ENCODE measurements around the gene EYS.

The EYS gene

DNA sequence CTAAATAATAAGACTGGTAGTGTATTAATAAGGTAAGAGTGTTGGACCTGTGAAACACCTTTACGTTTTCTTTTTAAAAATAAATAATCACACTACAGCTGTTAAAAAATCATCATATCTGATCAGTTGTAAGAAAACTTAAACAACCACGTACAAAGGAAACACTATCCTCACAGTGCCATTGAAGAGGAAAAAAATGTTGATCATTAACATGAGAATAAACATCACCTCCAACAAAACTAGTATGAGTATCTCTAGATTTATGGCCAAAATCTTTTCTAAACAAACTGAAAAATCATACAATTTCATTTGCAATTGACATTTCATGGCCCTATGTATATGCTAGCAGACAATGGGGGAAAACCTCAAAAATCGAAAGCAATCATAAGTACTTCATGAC, 590 bp downstream of the EYS start:
- ATAC-seq: no peak
- TF ChIP-seq ZNF70 (CRISPR knock-in tag; IDR thresholded peaks at IDR 0.05) (no peak), ZC3H10 (CRISPR knock-in tag; IDR thresholded peaks at IDR 0.05) (no peak), SNAI2 (CRISPR knock-in tag; IDR thresholded peaks at IDR 0.05) (no peak), PPARA (CRISPR knock-in tag; IDR thresholded peaks at IDR 0.05; ENCODE audit: borderline replicate concordance) (no peak), TOX (CRISPR knock-in tag; IDR thresholded peaks at IDR 0.05; ENCODE audit: borderline replicate concordance) (no peak), ZFP30 (CRISPR knock-in tag; IDR thresholded peaks at IDR 0.05) (no peak), ARNTL (CRISPR knock-in tag; IDR thresholded peaks at IDR 0.05; ENCODE audit: borderline replicate concordance, low read depth) (no peak), TCF4 (CRISPR knock-in tag; IDR thresholded peaks at IDR 0.05; ENCODE audit: borderline replicate concordance) (no peak), RARB (CRISPR knock-in tag; IDR thresholded peaks at IDR 0.05) (no peak)
- TF ChIP-seq, protein P1, sequence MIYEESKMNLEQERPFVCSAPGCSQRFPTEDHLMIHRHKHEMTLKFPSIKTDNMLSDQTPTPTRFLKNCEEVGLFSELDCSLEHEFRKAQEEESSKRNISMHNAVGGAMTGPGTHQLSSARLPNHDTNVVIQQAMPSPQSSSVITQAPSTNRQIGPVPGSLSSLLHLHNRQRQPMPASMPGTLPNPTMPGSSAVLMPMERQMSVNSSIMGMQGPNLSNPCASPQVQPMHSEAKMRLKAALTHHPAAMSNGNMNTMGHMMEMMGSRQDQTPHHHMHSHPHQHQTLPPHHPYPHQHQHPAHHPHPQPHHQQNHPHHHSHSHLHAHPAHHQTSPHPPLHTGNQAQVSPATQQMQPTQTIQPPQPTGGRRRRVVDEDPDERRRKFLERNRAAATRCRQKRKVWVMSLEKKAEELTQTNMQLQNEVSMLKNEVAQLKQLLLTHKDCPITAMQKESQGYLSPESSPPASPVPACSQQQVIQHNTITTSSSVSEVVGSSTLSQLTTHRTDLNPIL (CRISPR knock-in tag; IDR thresholded peaks at IDR 0.05; ENCODE audit: low read depth): no peak
- TF ChIP-seq, protein P2, sequence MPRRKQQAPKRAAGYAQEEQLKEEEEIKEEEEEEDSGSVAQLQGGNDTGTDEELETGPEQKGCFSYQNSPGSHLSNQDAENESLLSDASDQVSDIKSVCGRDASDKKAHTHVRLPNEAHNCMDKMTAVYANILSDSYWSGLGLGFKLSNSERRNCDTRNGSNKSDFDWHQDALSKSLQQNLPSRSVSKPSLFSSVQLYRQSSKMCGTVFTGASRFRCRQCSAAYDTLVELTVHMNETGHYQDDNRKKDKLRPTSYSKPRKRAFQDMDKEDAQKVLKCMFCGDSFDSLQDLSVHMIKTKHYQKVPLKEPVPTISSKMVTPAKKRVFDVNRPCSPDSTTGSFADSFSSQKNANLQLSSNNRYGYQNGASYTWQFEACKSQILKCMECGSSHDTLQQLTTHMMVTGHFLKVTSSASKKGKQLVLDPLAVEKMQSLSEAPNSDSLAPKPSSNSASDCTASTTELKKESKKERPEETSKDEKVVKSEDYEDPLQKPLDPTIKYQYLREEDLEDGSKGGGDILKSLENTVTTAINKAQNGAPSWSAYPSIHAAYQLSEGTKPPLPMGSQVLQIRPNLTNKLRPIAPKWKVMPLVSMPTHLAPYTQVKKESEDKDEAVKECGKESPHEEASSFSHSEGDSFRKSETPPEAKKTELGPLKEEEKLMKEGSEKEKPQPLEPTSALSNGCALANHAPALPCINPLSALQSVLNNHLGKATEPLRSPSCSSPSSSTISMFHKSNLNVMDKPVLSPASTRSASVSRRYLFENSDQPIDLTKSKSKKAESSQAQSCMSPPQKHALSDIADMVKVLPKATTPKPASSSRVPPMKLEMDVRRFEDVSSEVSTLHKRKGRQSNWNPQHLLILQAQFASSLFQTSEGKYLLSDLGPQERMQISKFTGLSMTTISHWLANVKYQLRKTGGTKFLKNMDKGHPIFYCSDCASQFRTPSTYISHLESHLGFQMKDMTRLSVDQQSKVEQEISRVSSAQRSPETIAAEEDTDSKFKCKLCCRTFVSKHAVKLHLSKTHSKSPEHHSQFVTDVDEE (CRISPR knock-in tag; IDR thresholded peaks at IDR 0.05): no peak

GRCh38 chr6:65701325-65701724, 5.7 kb downstream of the EYS start:
- ATAC-seq: no peak
- TF ChIP-seq TCF4 (CRISPR knock-in tag; IDR thresholded peaks at IDR 0.05; ENCODE audit: borderline replicate concordance): no peak
- no peak for TF ChIP-seq SNAI2 (CRISPR knock-in tag; IDR thresholded peaks at IDR 0.05)
- no peak for TF ChIP-seq BACH2 (CRISPR knock-in tag; IDR thresholded peaks at IDR 0.05; ENCODE audit: borderline replicate concordance)
- TF ChIP-seq, protein P3, sequence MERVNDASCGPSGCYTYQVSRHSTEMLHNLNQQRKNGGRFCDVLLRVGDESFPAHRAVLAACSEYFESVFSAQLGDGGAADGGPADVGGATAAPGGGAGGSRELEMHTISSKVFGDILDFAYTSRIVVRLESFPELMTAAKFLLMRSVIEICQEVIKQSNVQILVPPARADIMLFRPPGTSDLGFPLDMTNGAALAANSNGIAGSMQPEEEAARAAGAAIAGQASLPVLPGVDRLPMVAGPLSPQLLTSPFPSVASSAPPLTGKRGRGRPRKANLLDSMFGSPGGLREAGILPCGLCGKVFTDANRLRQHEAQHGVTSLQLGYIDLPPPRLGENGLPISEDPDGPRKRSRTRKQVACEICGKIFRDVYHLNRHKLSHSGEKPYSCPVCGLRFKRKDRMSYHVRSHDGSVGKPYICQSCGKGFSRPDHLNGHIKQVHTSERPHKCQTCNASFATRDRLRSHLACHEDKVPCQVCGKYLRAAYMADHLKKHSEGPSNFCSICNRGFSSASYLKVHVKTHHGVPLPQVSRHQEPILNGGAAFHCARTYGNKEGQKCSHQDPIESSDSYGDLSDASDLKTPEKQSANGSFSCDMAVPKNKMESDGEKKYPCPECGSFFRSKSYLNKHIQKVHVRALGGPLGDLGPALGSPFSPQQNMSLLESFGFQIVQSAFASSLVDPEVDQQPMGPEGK (CRISPR knock-in tag; IDR thresholded peaks at IDR 0.05; ENCODE audit: borderline replicate concordance): no peak
- TF ChIP-seq, protein P2 (CRISPR knock-in tag; IDR thresholded peaks at IDR 0.05): no peak
- TF ChIP-seq, protein P4, sequence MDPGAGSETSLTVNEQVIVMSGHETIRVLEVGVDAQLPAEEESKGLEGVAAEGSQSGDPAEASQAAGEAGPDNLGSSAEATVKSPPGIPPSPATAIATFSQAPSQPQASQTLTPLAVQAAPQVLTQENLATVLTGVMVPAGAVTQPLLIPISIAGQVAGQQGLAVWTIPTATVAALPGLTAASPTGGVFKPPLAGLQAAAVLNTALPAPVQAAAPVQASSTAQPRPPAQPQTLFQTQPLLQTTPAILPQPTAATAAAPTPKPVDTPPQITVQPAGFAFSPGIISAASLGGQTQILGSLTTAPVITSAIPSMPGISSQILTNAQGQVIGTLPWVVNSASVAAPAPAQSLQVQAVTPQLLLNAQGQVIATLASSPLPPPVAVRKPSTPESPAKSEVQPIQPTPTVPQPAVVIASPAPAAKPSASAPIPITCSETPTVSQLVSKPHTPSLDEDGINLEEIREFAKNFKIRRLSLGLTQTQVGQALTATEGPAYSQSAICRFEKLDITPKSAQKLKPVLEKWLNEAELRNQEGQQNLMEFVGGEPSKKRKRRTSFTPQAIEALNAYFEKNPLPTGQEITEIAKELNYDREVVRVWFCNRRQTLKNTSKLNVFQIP (CRISPR knock-in tag; IDR thresholded peaks at IDR 0.05; ENCODE audit: borderline replicate concordance, low read depth): no peak
- TF ChIP-seq ZFP30 (CRISPR knock-in tag; IDR thresholded peaks at IDR 0.05): no peak
- TF ChIP-seq, protein P1 (CRISPR knock-in tag; IDR thresholded peaks at IDR 0.05; ENCODE audit: low read depth): no peak
- no peak for TF ChIP-seq ZNF70 (CRISPR knock-in tag; IDR thresholded peaks at IDR 0.05)
- TF ChIP-seq GLIS3 (CRISPR knock-in tag; IDR thresholded peaks at IDR 0.05): no peak
- no peak for TF ChIP-seq CSRNP3 (CRISPR knock-in tag; IDR thresholded peaks at IDR 0.05)
- no peak for TF ChIP-seq ZNF8 (CRISPR knock-in tag; IDR thresholded peaks at IDR 0.05)
- TF ChIP-seq OSR1 (CRISPR knock-in tag; IDR thresholded peaks at IDR 0.05): no peak

Measured in SK-N-SH treated with all-trans-retinoic acid at 6 μM for 48 hours (cell line).